ENCODE results near the gene GJB3. TPM values are rescaled to one million over a fixed set of nuclear protein-coding genes. Genes with fewer than 3 reads are reported as not detected.
"Not testable (repeated sequence)": the region's sequence is repeated elsewhere in the genome, so short reads cannot be mapped to it uniquely, and the experiment has no call there.

The GJB3 gene
- total RNA-seq, 1 donor from 2014 or later, result 9.6 TPM

GRCh38 chr1:34806396-34806795, 25.4 kb downstream of the GJB3 start:
- H3K27ac Mint-ChIP-seq (ENCODE audit: unreplicated experiment), result no peak overlapping the region
- H3K4me3 Mint-ChIP-seq (ENCODE audit: unreplicated experiment), result no peak overlapping the region
- H3K27me3 Mint-ChIP-seq (ENCODE audit: unreplicated experiment), result no peaks in the 10 kb centered on the region
- H3K9me3 Mint-ChIP-seq (ENCODE audit: unreplicated experiment), result no peaks in the 10 kb centered on the region
- DNase-seq (ENCODE audit: low spot score), result no peak
- no peaks in the 10 kb centered on the region for H3K36me3 Mint-ChIP-seq (ENCODE audit: low read depth, unreplicated experiment)
- peaks cover 3% of the 10 kb centered on the region for H3K4me1 Mint-ChIP-seq (ENCODE audit: unreplicated experiment)
- TF ChIP-seq CTCF (IDR thresholded peaks at IDR 0.05; ENCODE audit: unreplicated experiment), result no peak

GRCh38 chr1:34808051-34808810, 27.2 kb downstream of the GJB3 start:
- TF ChIP-seq CTCF (IDR thresholded peaks at IDR 0.05; ENCODE audit: unreplicated experiment), result no peak
- H3K27me3 Mint-ChIP-seq (ENCODE audit: unreplicated experiment), result no peaks in the 10 kb centered on the region
- peaks cover 8% of the 10 kb centered on the region for H3K4me1 Mint-ChIP-seq (ENCODE audit: unreplicated experiment)
- no peak overlapping the region for H3K4me3 Mint-ChIP-seq (ENCODE audit: unreplicated experiment)
- no peaks in the 10 kb centered on the region for H3K9me3 Mint-ChIP-seq (ENCODE audit: unreplicated experiment)
- no peak for DNase-seq (ENCODE audit: low spot score)
- no peaks in the 10 kb centered on the region for H3K36me3 Mint-ChIP-seq (ENCODE audit: low read depth, unreplicated experiment)
- H3K27ac Mint-ChIP-seq (ENCODE audit: unreplicated experiment), result no peak overlapping the region

DNA sequence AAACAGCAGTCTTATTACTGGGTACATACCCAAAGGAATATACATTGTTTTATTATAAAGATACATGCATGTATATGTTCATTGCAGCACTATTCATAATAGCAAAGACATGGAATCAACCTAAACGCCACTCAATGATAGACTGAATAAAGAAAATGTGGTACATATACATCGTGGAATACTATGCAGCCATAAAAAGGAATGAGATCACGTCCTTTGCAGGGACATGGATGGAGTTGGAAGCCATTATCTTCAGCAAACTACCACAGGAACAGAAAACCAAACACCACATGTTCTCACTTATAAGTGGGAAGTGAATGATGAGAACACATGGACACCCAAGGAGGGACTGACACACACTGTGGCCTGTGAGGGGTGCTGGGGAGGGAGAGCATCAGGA, 29.8 kb downstream of the GJB3 start:
- not testable (repeated sequence) for DNase-seq (ENCODE audit: low spot score); H3K27me3 Mint-ChIP-seq (ENCODE audit: unreplicated experiment); H3K9me3 Mint-ChIP-seq (ENCODE audit: unreplicated experiment); H3K36me3 Mint-ChIP-seq (ENCODE audit: low read depth, unreplicated experiment); H3K27ac Mint-ChIP-seq (ENCODE audit: unreplicated experiment); H3K4me3 Mint-ChIP-seq (ENCODE audit: unreplicated experiment)
- peaks cover 26% of the 10 kb centered on the region for H3K4me1 Mint-ChIP-seq (ENCODE audit: unreplicated experiment)

- Mint-ChIP-seq H3K4me3 (ENCODE audit: unreplicated experiment) (no peak overlapping the region), H3K4me1 (ENCODE audit: unreplicated experiment) (peaks cover 30% of the 10 kb centered on the region), H3K27me3 (ENCODE audit: unreplicated experiment) (peaks cover 2% of the 10 kb centered on the region), H3K36me3 (ENCODE audit: low read depth, unreplicated experiment) (no peaks in the 10 kb centered on the region), H3K27ac (ENCODE audit: unreplicated experiment) (no peak overlapping the region), H3K9me3 (ENCODE audit: unreplicated experiment) (no peaks in the 10 kb centered on the region)
- TF ChIP-seq CTCF (IDR thresholded peaks at IDR 0.05; ENCODE audit: unreplicated experiment), result no peak
- no peak for DNase-seq (ENCODE audit: low spot score)
Measured at GRCh38 chr1:34816332-34816731, 35.3 kb downstream of the GJB3 start.

DNA sequence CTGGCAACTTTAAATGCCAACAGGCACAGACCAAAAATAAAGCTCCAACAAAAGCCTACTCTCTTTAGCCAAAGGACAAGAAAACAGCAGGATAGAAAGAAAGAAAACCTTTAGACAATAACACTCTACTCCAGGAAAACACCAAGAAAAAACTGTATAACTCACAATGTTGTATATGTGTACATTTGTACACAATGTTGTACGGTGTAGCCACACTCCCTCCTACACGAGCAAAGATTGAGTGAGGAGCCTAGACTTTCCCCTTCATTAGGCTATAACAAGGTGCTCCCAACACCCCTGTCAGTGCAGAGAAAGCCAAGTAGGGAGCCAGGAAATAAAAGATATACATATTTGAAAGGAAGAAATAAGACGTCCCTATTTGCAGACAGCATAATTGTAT, 35.8 kb downstream of the GJB3 start:
- H3K27me3 Mint-ChIP-seq (ENCODE audit: unreplicated experiment), result peaks cover 2% of the 10 kb centered on the region
- no peak overlapping the region for H3K27ac Mint-ChIP-seq (ENCODE audit: unreplicated experiment)
- no peaks in the 10 kb centered on the region for H3K9me3 Mint-ChIP-seq (ENCODE audit: unreplicated experiment)
- no peak overlapping the region for H3K4me3 Mint-ChIP-seq (ENCODE audit: unreplicated experiment)
- DNase-seq (ENCODE audit: low spot score), result no peak
- TF ChIP-seq CTCF (IDR thresholded peaks at IDR 0.05; ENCODE audit: unreplicated experiment), result no peak
- H3K36me3 Mint-ChIP-seq (ENCODE audit: low read depth, unreplicated experiment), result no peaks in the 10 kb centered on the region
- peaks cover 30% of the 10 kb centered on the region for H3K4me1 Mint-ChIP-seq (ENCODE audit: unreplicated experiment)

DNA sequence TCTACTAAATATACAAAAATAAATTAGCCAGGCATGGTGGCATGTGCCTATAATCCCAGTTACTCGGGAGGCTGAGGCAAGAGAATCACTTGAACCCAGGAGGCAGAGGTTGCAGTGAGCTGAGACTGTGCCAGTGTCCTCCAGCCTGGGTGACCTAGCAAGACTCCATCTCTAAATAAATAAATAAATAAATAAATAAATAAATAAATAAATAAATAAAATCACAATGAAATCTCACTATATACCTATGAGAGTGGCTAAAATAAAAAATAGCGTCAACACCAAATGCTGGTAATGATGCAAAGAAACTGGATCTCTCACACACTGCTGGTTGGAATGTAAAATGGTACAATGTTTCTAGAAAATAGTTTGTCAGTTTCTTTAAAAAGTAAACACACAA, 37.8 kb downstream of the GJB3 start:
- H3K27me3 Mint-ChIP-seq (ENCODE audit: unreplicated experiment), result not testable (repeated sequence)

More for the DNA sequence above, 37.8 kb downstream of the GJB3 start:
- not testable (repeated sequence) for H3K9me3 Mint-ChIP-seq (ENCODE audit: unreplicated experiment); DNase-seq (ENCODE audit: low spot score); H3K36me3 Mint-ChIP-seq (ENCODE audit: low read depth, unreplicated experiment); H3K4me3 Mint-ChIP-seq (ENCODE audit: unreplicated experiment); H3K27ac Mint-ChIP-seq (ENCODE audit: unreplicated experiment)
- peaks cover 17% of the 10 kb centered on the region for H3K4me1 Mint-ChIP-seq (ENCODE audit: unreplicated experiment)
